Left ventricle myocardium inferior (tissue), 1 donor: Measurements from ENCODE around the gene PDE6B. TPM values are rescaled to one million over a fixed set of nuclear protein-coding genes. Genes with fewer than 3 reads are reported as not detected.

Source experiments
- DNase-seq: peaks from one replicate; pipeline ENCODE4 v3.0.0-alpha.2; 2020
- H3K27ac ChIP-seq: fragments of 200-600 bp; replicated peaks from 2 replicates; pipeline ENCODE4 v1.8.0; 2021
- H3K27me3 ChIP-seq: fragments of 200-600 bp; 2 replicates; pipeline ENCODE4 v1.8.0; 2021; ENCODE audit warnings: low read depth
- H3K36me3 ChIP-seq: fragments of 200-600 bp; 2 replicates; pipeline ENCODE4 v1.8.0; 2021
- H3K4me1 ChIP-seq: fragments of 200-600 bp; 2 replicates; pipeline ENCODE4 v1.8.0; 2021
- H3K4me3 ChIP-seq: fragments of 200-600 bp; 2 replicates; pipeline ENCODE4 v1.8.0; 2021; ENCODE audit warnings: mild to moderate bottlenecking, moderate library complexity
- H3K9me3 ChIP-seq: fragments of 200-600 bp; replicated peaks from 2 replicates; pipeline ENCODE4 v1.8.0; 2021
- CTCF ChIP-seq: fragments of 200-600 bp; IDR thresholded peaks from 2 replicates; pipeline ENCODE4 v1.8.0; 2021; ENCODE audit warnings: antibody characterized with exemption, mild to moderate bottlenecking, borderline replicate concordance
- intact Hi-C: fragments of 100-400 bp; cut with micrococcal nuclease; formaldehyde crosslinking; loops from one replicate; pipeline ENCODE4 v1.11.0; 2022
- total RNA-seq: library from RNA; stranded (reverse); fragmentation: NEBNext Ultra II Directional; extraction: Animal tissue kit (Norgen Biotek cat#: 25700); gene quantifications from one replicate; pipeline ENCODE4 v1.2.1, GENCODE V29; 2021
- donor health status: DM: no; HTN: yes; CAD: no; lungs with severe emphysema.

The PDE6B gene
- total RNA-seq, 1 donor from 2014 or later = 2.7 TPM

GRCh38 chr4:626201-627091 lies 1.1 kb downstream of the PDE6B start:
- H3K36me3 ChIP-seq = no peaks in the 10 kb centered on the region
- intact Hi-C loops = no loop called here
- H3K4me1 ChIP-seq = no peaks in the 10 kb centered on the region
- no peak overlapping the region for H3K27ac ChIP-seq
- H3K27me3 ChIP-seq = peaks cover 72% of the 10 kb centered on the region
- no peak overlapping the region for H3K4me3 ChIP-seq
- peak; percentile 3 for DNase-seq
- no peak for TF ChIP-seq CTCF
- H3K9me3 ChIP-seq = no peaks in the 10 kb centered on the region

- Histone ChIP-seq H3K4me3 (no peak overlapping the region), H3K36me3 (no peaks in the 10 kb centered on the region), H3K27ac (no peak overlapping the region), H3K4me1 (no peaks in the 10 kb centered on the region), H3K27me3 (peaks cover 70% of the 10 kb centered on the region), H3K9me3 (peaks cover 6% of the 10 kb centered on the region)
- DNase-seq = peak; percentile 5
- intact Hi-C loops = no loop called here
- no peak for TF ChIP-seq CTCF
Observed at GRCh38 chr4:627347-628125, 2.2 kb downstream of the PDE6B start.

- TF ChIP-seq CTCF = no peak
- peaks cover 12% of the 10 kb centered on the region for H3K9me3 ChIP-seq
- DNase-seq = no peak
- intact Hi-C loops = no loop called here
- no peak overlapping the region for H3K4me3 ChIP-seq
- H3K4me1 ChIP-seq = no peaks in the 10 kb centered on the region
- no peak overlapping the region for H3K27ac ChIP-seq
- no peaks in the 10 kb centered on the region for H3K36me3 ChIP-seq
- peaks cover 67% of the 10 kb centered on the region for H3K27me3 ChIP-seq
Observed at GRCh38 chr4:628311-628741, 3.0 kb downstream of the PDE6B start.

- peaks cover 65% of the 10 kb centered on the region for H3K27me3 ChIP-seq
- no peak for TF ChIP-seq CTCF
Observed at GRCh38 chr4:628821-629635, 3.7 kb downstream of the PDE6B start.

GRCh38 chr4:629636-629914 lies 4.2 kb downstream of the PDE6B start:
- Histone ChIP-seq H3K27ac (no peak overlapping the region), H3K4me3 (no peak overlapping the region), H3K36me3 (no peaks in the 10 kb centered on the region), H3K9me3 (peaks cover 12% of the 10 kb centered on the region), H3K27me3 (peaks cover 65% of the 10 kb centered on the region), H3K4me1 (no peaks in the 10 kb centered on the region)
- intact Hi-C loops = no loop called here
- no peak for TF ChIP-seq CTCF
- no peak for DNase-seq

More at GRCh38 chr4:628821-629635, 3.7 kb downstream of the PDE6B start:
- DNase-seq = no peak
- intact Hi-C loops = no loop called here
- Histone ChIP-seq H3K9me3 (peaks cover 12% of the 10 kb centered on the region), H3K36me3 (no peaks in the 10 kb centered on the region), H3K27ac (no peak overlapping the region), H3K4me3 (no peak overlapping the region), H3K4me1 (no peaks in the 10 kb centered on the region)
